IMR-90 (cell line): Measurements from ENCODE around the gene PRTFDC1.

Source experiments
- BHLHE40 ChIP-seq: fragments of 150-350 bp; IDR thresholded peaks from 2 replicates; pipeline ENCODE4 v1.6.1; 2016; ENCODE audit warnings: mild to moderate bottlenecking, low read depth, low read length
- RFX5 ChIP-seq: IDR thresholded peaks from 2 replicates; pipeline ENCODE4 v1.8.0; 2012; ENCODE audit warnings: low read depth, mild to moderate bottlenecking, low read length, moderate library complexity
- TF ChIP-seq, protein P1 (sequence below): conservative IDR thresholded peaks from 2 replicates; pipeline ENCODE4 v1.5.1; 2012; ENCODE audit warnings: mild to moderate bottlenecking, low read depth, low read length, improper control_type of control experiment
- TF ChIP-seq, protein P2 (sequence below): fragments of 150-350 bp; IDR thresholded peaks from 2 replicates; pipeline ENCODE4 v1.6.1; 2017; ENCODE audit warnings: mild to moderate bottlenecking, antibody characterized with exemption, low read length, low read depth

DNA sequence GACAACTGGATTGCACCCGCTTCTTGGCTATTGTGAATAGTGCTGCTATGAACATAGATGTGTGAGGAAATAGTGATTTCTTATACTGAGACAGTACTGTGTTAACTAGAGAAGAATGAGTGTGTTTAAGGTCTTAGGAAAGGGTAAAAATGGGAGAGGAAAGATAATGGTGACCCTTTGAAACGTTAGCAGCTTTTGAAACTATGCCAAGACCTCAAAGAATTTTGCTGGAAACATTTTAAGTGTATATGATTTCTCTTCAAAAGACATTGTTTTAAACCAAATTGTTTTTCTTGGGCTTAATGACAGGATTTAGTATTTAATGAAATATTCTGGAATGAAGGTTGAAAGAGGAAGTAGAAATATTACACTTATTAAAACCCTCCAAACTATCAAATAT, 127.9 kb downstream of the PRTFDC1 start:
- TF ChIP-seq, protein P1, sequence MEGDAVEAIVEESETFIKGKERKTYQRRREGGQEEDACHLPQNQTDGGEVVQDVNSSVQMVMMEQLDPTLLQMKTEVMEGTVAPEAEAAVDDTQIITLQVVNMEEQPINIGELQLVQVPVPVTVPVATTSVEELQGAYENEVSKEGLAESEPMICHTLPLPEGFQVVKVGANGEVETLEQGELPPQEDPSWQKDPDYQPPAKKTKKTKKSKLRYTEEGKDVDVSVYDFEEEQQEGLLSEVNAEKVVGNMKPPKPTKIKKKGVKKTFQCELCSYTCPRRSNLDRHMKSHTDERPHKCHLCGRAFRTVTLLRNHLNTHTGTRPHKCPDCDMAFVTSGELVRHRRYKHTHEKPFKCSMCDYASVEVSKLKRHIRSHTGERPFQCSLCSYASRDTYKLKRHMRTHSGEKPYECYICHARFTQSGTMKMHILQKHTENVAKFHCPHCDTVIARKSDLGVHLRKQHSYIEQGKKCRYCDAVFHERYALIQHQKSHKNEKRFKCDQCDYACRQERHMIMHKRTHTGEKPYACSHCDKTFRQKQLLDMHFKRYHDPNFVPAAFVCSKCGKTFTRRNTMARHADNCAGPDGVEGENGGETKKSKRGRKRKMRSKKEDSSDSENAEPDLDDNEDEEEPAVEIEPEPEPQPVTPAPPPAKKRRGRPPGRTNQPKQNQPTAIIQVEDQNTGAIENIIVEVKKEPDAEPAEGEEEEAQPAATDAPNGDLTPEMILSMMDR = no peak
- TF ChIP-seq RFX5 (no peak), BHLHE40 (no peak)
- TF ChIP-seq, protein P2, sequence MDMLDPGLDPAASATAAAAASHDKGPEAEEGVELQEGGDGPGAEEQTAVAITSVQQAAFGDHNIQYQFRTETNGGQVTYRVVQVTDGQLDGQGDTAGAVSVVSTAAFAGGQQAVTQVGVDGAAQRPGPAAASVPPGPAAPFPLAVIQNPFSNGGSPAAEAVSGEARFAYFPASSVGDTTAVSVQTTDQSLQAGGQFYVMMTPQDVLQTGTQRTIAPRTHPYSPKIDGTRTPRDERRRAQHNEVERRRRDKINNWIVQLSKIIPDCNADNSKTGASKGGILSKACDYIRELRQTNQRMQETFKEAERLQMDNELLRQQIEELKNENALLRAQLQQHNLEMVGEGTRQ = no peak
